HepG2 (cell line): ENCODE data around the gene HAP1.

ENCODE experiments used
- CERS6 ChIP-seq: sonication (generic); formaldehyde crosslinking; IDR thresholded peaks from 2 replicates; pipeline ENCODE4 v1.5.0; 2020; ENCODE audit warnings: missing genetic modification reagents
- SP2 ChIP-seq: sonication (generic); formaldehyde crosslinking; IDR thresholded peaks from 2 replicates; pipeline ENCODE4 v1.5.1; 2020; ENCODE audit warnings: mild to moderate bottlenecking, missing genetic modification reagents
- TP53 ChIP-seq: sonication (generic); formaldehyde crosslinking; conservative IDR thresholded peaks from 2 replicates; pipeline ENCODE4 v1.4.0; 2020; ENCODE audit warnings: missing genetic modification reagents
- WIZ ChIP-seq: sonication (generic); formaldehyde crosslinking; IDR thresholded peaks from 2 replicates; pipeline ENCODE4 v1.5.1; 2020; ENCODE audit warnings: mild to moderate bottlenecking, missing genetic modification reagents
- ZKSCAN8 ChIP-seq: IDR thresholded peaks from 2 replicates; pipeline ENCODE4 v1.6.1; 2016; ENCODE audit warnings: borderline replicate concordance, missing genetic modification reagents, missing compliant biosample characterization
- ZNF138 ChIP-seq: sonication (generic); formaldehyde crosslinking; IDR thresholded peaks from 2 replicates; pipeline ENCODE4 v1.5.0; 2020; ENCODE audit warnings: mild to moderate bottlenecking, low read depth, missing genetic modification reagents
- ZNF263 ChIP-seq: sonication (generic); formaldehyde crosslinking; IDR thresholded peaks from 2 replicates; pipeline ENCODE4 v1.4.0; 2020; ENCODE audit warnings: missing genetic modification reagents
- ZNF713 ChIP-seq: sonication (generic); formaldehyde crosslinking; IDR thresholded peaks from 2 replicates; pipeline ENCODE4 v1.4.0; 2020; ENCODE audit warnings: mild to moderate bottlenecking, missing genetic modification reagents
- TF ChIP-seq, protein P1 (sequence below): sonication (generic); formaldehyde crosslinking; IDR thresholded peaks from 2 replicates; pipeline ENCODE4 v1.5.0; 2020; ENCODE audit warnings: mild to moderate bottlenecking, missing genetic modification reagents, borderline replicate concordance
- TF ChIP-seq, protein P2 (sequence below): sonication (generic); formaldehyde crosslinking; IDR thresholded peaks from 2 replicates; pipeline ENCODE4 v1.4.0; 2020; ENCODE audit warnings: low read depth, missing genetic modification reagents
- TF ChIP-seq, protein P3 (sequence below): sonication (generic); formaldehyde crosslinking; IDR thresholded peaks from 2 replicates; pipeline ENCODE4 v1.4.0; 2020; ENCODE audit warnings: mild to moderate bottlenecking, missing genetic modification reagents
- TF ChIP-seq, protein P4 (sequence below): sonication (generic); formaldehyde crosslinking; IDR thresholded peaks from 2 replicates; pipeline ENCODE4 v1.5.0; 2020; ENCODE audit warnings: mild to moderate bottlenecking, missing genetic modification reagents, moderate library complexity

DNA sequence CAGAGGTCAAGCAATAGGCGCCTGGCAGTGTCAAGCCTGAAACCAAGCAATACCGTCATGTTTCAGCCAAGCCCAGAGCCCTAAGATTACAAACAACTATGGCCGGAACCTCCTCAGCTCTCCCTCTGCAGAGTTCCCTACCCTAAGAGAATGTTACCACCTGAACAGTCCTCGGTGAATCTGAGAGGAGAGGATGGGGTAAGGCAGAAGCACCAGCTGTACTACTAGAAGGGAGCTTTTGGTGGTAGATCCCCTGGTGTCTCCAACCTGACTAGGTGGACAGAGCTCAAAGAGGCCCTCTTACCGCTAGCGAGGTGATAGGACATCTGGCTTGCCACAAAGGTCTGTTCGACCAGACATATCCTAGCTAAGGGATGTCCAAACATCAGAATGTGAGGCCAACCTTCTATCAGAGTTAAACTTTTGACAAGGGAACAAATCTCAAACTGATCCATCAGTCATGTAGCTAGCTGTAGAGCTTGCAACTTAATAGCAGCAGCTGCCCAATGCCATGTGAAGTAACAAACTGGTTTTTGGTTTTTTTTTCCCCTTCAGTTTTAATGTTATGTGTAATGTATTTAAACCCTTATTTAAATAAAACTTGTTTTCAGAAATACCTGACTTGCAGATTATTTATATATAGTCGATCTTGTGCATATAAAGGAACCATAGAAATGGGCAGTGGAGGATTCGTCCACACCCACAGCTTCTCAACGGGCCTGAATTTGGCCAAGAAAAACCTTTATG, 43.2 kb downstream of the HAP1 start:
- TF ChIP-seq ZNF713, result no peak
- TF ChIP-seq TP53 (CRISPR knock-in tag), result no peak
- TF ChIP-seq, protein P1, sequence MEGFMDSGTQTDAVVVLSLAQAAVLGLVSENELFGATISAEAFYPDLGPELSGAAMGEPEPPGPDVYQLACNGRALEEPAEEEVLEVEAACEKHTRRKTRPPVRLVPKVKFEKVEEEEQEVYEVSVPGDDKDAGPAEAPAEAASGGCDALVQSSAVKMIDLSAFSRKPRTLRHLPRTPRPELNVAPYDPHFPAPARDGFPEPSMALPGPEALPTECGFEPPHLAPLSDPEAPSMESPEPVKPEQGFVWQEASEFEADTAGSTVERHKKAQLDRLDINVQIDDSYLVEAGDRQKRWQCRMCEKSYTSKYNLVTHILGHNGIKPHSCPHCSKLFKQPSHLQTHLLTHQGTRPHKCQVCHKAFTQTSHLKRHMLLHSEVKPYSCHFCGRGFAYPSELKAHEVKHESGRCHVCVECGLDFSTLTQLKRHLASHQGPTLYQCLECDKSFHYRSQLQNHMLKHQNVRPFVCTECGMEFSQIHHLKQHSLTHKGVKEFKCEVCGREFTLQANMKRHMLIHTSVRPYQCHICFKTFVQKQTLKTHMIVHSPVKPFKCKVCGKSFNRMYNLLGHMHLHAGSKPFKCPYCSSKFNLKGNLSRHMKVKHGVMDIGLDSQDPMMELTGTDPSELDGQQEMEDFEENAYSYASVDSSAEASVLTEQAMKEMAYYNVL (CRISPR knock-in tag), result no peak
- TF ChIP-seq, protein P2, sequence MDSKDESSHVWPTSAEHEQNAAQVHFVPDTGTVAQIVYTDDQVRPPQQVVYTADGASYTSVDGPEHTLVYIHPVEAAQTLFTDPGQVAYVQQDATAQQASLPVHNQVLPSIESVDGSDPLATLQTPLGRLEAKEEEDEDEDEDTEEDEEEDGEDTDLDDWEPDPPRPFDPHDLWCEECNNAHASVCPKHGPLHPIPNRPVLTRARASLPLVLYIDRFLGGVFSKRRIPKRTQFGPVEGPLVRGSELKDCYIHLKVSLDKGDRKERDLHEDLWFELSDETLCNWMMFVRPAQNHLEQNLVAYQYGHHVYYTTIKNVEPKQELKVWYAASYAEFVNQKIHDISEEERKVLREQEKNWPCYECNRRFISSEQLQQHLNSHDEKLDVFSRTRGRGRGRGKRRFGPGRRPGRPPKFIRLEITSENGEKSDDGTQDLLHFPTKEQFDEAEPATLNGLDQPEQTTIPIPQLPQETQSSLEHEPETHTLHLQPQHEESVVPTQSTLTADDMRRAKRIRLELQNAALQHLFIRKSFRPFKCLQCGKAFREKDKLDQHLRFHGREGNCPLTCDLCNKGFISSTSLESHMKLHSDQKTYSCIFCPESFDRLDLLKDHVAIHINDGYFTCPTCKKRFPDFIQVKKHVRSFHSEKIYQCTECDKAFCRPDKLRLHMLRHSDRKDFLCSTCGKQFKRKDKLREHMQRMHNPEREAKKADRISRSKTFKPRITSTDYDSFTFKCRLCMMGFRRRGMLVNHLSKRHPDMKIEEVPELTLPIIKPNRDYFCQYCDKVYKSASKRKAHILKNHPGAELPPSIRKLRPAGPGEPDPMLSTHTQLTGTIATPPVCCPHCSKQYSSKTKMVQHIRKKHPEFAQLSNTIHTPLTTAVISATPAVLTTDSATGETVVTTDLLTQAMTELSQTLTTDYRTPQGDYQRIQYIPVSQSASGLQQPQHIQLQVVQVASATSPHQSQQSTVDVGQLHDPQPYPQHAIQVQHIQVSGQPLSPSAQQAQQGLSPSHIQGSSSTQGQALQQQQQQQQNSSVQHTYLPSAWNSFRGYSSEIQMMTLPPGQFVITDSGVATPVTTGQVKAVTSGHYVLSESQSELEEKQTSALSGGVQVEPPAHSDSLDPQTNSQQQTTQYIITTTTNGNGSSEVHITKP (CRISPR knock-in tag), result no peak
- no peak for TF ChIP-seq SP2 (CRISPR knock-in tag)
- TF ChIP-seq ZKSCAN8 (CRISPR knock-in tag), result no peak
- TF ChIP-seq, protein P3, sequence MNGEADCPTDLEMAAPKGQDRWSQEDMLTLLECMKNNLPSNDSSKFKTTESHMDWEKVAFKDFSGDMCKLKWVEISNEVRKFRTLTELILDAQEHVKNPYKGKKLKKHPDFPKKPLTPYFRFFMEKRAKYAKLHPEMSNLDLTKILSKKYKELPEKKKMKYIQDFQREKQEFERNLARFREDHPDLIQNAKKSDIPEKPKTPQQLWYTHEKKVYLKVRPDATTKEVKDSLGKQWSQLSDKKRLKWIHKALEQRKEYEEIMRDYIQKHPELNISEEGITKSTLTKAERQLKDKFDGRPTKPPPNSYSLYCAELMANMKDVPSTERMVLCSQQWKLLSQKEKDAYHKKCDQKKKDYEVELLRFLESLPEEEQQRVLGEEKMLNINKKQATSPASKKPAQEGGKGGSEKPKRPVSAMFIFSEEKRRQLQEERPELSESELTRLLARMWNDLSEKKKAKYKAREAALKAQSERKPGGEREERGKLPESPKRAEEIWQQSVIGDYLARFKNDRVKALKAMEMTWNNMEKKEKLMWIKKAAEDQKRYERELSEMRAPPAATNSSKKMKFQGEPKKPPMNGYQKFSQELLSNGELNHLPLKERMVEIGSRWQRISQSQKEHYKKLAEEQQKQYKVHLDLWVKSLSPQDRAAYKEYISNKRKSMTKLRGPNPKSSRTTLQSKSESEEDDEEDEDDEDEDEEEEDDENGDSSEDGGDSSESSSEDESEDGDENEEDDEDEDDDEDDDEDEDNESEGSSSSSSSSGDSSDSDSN, result no peak
- no peak for TF ChIP-seq ZNF138 (CRISPR knock-in tag)
- TF ChIP-seq WIZ (CRISPR knock-in tag), result no peak
- TF ChIP-seq, protein P4, sequence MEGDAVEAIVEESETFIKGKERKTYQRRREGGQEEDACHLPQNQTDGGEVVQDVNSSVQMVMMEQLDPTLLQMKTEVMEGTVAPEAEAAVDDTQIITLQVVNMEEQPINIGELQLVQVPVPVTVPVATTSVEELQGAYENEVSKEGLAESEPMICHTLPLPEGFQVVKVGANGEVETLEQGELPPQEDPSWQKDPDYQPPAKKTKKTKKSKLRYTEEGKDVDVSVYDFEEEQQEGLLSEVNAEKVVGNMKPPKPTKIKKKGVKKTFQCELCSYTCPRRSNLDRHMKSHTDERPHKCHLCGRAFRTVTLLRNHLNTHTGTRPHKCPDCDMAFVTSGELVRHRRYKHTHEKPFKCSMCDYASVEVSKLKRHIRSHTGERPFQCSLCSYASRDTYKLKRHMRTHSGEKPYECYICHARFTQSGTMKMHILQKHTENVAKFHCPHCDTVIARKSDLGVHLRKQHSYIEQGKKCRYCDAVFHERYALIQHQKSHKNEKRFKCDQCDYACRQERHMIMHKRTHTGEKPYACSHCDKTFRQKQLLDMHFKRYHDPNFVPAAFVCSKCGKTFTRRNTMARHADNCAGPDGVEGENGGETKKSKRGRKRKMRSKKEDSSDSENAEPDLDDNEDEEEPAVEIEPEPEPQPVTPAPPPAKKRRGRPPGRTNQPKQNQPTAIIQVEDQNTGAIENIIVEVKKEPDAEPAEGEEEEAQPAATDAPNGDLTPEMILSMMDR (CRISPR knock-in tag), result no peak
- no peak for TF ChIP-seq CERS6 (CRISPR knock-in tag)
- no peak for TF ChIP-seq ZNF263 (CRISPR knock-in tag)
